ENCODE measurements around the gene PYDC1.

- TF ChIP-seq FOXM1 (IDR thresholded peaks at IDR 0.05; ENCODE audit: borderline replicate concordance), result no peak
- no peak for TF ChIP-seq NFRKB (IDR thresholded peaks at IDR 0.05)
- TF ChIP-seq BHLHE40 (IDR thresholded peaks at IDR 0.05; ENCODE audit: borderline replicate concordance), result no peak
- no peak for TF ChIP-seq TARDBP (IDR thresholded peaks at IDR 0.05)
- no peak for TF ChIP-seq L3MBTL2 (conservative IDR thresholded peaks at IDR 0.05)
- no peak for TF ChIP-seq SUZ12 (IDR thresholded peaks at IDR 0.05)
- no peak for TF ChIP-seq ARNT (IDR thresholded peaks at IDR 0.05)
- TF ChIP-seq FOXA1 (IDR thresholded peaks at IDR 0.05), result no peak
Observed at GRCh38 chr16:31185339-31185738, 31.6 kb downstream of the PYDC1 start.
